TTC549 (cell line): Measurements from ENCODE around the gene OXCT2.
"Not testable (repeated sequence)": the region's sequence is repeated elsewhere in the genome, so short reads cannot be mapped to it uniquely, and the experiment has no call there.

Source experiments
- FAIRE-seq: peaks from 2 replicates; lab custom pipeline; 2012; peaks lifted over from hg19 to GRCh38; lab: Jason Lieb, UNC

OXCT2 gene

DNA sequence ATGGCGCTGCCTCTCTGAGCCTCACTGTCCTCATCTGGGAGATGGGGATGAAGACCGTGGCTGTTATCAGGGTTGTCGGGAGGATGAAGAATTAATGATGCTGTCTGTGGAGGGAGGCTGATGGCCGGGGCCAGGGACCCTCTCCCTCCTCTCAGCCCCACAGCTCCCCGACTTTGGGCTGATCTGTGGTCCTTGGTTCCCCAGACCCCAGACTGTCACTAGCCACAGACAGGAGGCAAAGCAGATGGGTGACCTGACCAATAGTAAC, 15.9 kb upstream of the OXCT2 start:
- not testable (repeated sequence) for FAIRE-seq

DNA sequence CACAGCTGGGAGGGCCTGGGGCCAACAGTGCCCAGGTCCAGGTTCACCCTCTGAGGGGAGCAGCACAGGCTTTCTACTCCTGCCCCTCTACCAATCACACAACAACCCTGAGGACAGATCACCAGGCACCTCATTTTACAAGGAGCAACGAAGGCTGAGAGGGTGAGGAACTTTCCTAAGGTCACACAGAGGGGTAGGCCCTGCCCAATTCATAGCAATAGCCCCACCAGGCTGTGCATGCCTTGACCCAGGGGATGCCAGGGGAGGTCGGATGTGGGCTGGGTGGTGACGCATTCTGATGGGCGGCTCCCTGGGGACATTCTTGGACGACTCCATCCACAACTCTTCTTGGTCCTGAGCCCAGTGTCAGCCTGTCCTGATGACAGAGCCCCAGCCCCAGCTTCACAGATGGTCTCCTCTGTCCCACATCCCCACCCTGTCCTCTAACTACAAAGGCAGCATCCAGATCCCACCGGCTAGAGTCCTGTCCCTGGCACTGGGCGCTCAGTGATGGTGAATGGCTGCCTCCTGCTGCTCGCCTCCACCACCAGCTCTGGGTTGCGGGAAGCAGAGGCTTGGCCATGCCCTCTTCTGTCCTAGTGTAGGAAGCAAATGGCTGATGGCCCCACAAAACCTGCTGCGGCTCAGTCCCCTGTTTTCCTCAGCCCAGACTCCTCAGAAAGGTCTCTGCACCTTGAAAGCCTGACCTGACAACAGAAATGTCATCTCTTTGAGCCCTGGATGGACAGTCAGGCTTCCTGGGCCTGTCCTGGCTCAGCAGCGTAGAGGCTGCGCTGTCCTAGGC, 15.4 kb upstream of the OXCT2 start:
- not testable (repeated sequence) for FAIRE-seq

GRCh38 chr1:39782685-39783084, 11.5 kb upstream of the OXCT2 start:
- not testable (repeated sequence) for FAIRE-seq

- no peak for FAIRE-seq
These were observed 11.0 kb upstream of the OXCT2 start for GRCh38 chr1:39782103-39782502.

DNA sequence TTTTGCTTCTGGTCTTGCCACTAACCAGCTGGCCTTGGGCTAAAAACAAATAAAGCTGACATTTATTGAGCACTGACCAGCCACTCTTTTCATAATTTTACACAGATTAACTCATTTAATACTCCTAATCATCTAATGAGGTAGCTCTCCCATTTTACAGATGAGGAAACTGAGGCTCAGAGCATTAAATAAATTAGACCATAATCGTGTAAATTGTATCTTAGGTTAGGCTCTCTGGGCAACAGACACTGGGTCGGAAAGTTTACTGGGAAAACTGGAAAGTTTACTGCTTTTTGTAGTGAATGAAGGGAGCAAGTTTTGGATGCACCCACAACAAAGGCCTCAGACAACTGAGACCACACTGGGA, 10.2 kb upstream of the OXCT2 start:
- FAIRE-seq: no peak

GRCh38 chr1:39779821-39780220, 8.7 kb upstream of the OXCT2 start:
- no peak for FAIRE-seq

GRCh38 chr1:39779137-39779536, 8.0 kb upstream of the OXCT2 start:
- no peak for FAIRE-seq

GRCh38 chr1:39778463-39779099, 7.4 kb upstream of the OXCT2 start:
- FAIRE-seq: not testable (repeated sequence)

DNA sequence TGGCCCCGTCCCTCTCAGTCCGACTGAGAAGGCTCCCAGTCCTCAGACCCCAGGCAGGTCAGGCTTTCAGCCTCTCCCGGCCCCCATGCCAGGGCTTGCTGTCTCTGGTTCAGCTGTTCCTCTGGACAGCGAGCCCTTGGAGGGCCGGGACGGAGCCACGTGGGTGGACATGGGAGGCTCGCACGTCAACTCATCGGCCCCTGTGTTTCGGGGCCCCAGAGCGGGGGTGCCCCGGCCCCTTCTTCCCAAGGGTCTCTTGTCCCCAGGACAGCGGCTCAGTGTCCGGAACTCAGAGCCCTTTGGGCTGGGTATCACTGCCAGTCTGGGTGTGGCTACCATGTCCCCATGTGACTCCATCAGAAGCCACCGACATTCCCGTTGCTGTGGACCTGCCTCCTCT, 6.7 kb upstream of the OXCT2 start:
- not testable (repeated sequence) for FAIRE-seq

DNA sequence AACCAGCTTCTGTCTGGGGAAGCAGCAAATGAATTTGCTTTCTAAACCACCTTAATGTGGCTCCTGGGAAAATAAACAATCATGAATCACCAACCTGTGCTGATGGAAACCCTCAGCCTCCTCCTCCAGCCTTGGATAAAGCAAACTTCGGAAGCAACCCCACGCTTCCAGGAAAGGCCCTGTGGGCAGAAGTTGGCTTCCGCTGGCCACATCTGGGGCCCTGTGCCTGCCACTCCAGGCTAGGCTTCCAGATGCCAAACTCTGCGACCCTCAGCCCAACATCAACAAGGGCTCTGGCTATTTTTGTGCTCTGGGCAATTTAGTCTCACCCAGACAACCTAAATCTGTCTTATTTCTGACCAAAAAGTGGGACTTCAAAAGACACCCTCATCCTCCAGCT, 6.2 kb upstream of the OXCT2 start:
- FAIRE-seq: no peak

- no peak for FAIRE-seq
These were observed 5.7 kb upstream of the OXCT2 start for GRCh38 chr1:39776886-39777285.

GRCh38 chr1:39776400-39776713, 5.2 kb upstream of the OXCT2 start:
- no peak for FAIRE-seq

DNA sequence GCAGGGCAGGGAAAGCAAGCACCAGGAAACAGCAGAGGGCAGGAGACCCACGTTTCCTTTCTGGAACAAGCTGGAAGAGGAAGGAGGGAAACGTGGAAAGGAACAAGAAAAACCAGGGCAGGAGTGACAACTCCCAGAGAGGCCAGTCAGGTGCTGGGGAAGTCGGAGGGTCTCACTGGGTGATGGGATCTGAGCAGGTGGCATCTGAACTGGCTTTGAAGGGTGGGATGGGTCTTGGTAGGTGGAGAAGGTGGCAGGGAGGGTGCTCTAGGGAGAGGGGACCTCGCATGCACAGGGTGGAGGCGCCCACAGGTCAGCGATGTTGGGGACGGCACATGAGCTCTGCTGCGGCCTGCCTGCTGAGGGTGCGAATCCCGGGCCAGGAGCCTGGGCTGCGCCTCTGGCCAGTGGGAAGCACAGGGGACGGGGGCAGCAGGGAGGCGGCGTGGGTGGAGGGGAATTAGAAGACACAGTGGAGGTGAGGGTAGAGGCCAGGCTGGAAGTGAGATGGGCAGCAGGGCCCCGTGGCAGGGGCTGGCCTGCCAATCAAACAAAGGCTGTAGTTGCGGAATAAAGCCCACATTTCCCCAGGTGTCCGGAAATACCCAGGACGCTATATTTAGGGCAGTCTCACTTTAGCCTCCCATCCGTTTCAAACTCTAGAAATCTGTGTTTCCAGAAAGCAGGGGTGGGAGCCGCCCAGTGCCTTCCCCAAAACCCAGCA, 4.7 kb upstream of the OXCT2 start:
- FAIRE-seq: not testable (repeated sequence)

DNA sequence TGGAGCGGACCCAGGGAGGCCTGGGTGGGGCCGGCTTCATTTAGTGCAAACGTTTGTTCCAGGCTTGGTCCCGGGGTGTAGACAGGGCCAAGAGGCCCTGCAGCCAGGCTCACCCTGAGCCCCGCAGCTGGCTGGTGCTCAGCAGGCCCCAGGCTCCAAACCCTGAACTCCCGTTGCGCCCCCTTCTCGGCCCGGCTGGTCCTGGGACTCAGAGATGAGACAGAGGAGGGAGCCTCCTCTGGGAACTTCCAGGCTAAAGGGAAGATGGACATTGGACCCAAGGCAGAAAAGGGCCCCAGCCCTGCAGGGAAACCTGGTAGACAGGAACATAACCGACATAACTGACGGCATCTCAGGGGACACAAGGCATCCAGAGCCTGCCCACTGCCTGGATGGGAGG, 4.0 kb upstream of the OXCT2 start:
- FAIRE-seq: not testable (repeated sequence)

GRCh38 chr1:39773369-39773979, 2.3 kb upstream of the OXCT2 start:
- not testable (repeated sequence) for FAIRE-seq

GRCh38 chr1:39770100-39771021, 787 bp downstream of the OXCT2 start:
- FAIRE-seq: not testable (repeated sequence)

- FAIRE-seq: not testable (repeated sequence)
These were observed 1.6 kb downstream of the OXCT2 start for GRCh38 chr1:39769502-39769901.

GRCh38 chr1:39766466-39766865, 4.7 kb downstream of the OXCT2 start:
- not testable (repeated sequence) for FAIRE-seq

GRCh38 chr1:39764512-39764911, 6.6 kb downstream of the OXCT2 start:
- FAIRE-seq: not testable (repeated sequence)

DNA sequence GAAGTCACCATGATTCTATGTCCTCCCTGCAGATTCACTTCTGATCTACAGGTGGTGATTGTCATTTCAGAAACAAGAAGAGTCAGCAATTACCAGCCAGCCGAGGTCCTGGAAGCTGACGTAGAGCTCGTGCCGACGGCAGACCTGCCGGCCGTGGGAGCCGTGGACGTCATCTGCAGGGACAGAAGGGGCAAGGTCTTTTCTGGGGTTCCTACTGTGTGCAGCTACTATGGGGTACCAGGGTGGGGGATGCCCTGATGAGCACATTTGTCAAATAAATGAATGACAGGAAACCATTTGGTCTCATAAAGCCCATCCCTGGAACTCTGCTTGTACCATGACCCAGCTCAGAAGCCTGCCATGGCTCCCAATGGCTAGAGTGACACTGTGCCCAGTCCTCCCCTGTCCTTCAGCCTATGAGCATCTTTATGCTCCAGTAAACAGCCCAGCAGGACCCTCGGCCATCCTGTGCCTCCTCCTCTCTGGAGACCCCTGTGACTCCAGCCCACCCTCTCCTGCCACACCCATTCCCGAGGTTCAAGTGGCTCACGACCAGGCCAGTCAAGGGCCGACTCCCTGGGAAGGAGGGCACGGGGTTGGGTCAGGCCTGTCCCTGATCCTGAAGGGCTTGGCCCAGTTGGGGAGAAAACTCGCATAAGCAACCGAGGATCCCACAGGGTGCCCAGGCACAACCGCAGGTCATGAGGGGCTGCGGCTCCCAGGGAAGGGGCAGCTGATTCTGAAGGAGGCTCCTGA, 7.4 kb downstream of the OXCT2 start:
- FAIRE-seq: not testable (repeated sequence)
